Neural crest cell (in vitro differentiated cells): Measurements from ENCODE around the gene KIAA1328. TPM values are rescaled to one million over a fixed set of nuclear protein-coding genes. Genes with fewer than 3 reads are reported as not detected.

Source experiments
- DNase-seq: peaks from one replicate; pipeline ENCODE4 v3.0.0; 2021; ENCODE audit warnings: low read depth, mixed read lengths, low spot score
- H3K27ac Mint-ChIP-seq: one replicate; pipeline ENCODE4 v1.8.0; 2021; ENCODE audit warnings: mild to moderate bottlenecking, mixed read lengths; ENCODE audit not compliant: unreplicated experiment
- H3K27me3 Mint-ChIP-seq: 2 replicates; pipeline ENCODE4 v1.8.0; 2021; ENCODE audit warnings: low read depth, mild to moderate bottlenecking, mixed read lengths
- H3K36me3 Mint-ChIP-seq: 2 replicates; pipeline ENCODE4 v1.8.0; 2021; ENCODE audit warnings: low read depth, mild to moderate bottlenecking, mixed read lengths
- H3K4me1 Mint-ChIP-seq: 2 replicates; pipeline ENCODE4 v1.8.0; 2021; ENCODE audit warnings: mixed read lengths
- H3K4me3 Mint-ChIP-seq: one replicate; pipeline ENCODE4 v1.8.0; 2021; ENCODE audit warnings: mild to moderate bottlenecking, mixed read lengths
- H3K9me3 Mint-ChIP-seq: 2 replicates; pipeline ENCODE4 v1.8.0; 2021; ENCODE audit warnings: mixed read lengths
- long read RNA-seq: library from polyadenylated mRNA; unstranded; transcript quantifications from one replicate; pipeline ENCODE4 v2.0.0, GENCODE V29; 2020
- total RNA-seq: library from RNA; stranded (reverse); gene quantifications from 2 replicates; pipeline ENCODE4 v1.2.1, GENCODE V29; 2021
- TF ChIP-seq, protein P1 (sequence below): fragments of 200-600 bp; sonication (generic); conservative IDR thresholded peaks from 2 replicates; pipeline ENCODE4 v1.5.0; 2021; ENCODE audit warnings: antibody characterized with exemption, mild to moderate bottlenecking

The KIAA1328 gene
- 9.3 and 12.3 TPM in 2 replicates for total RNA-seq
- long read RNA-seq, full-length matches to known transcripts = 7 of 17 reads
- long read RNA-seq, partial matches to known transcripts = 2 of 17 reads
- long read RNA-seq, other reads (novel, unspliced or antisense) = 8 of 17 reads

DNA sequence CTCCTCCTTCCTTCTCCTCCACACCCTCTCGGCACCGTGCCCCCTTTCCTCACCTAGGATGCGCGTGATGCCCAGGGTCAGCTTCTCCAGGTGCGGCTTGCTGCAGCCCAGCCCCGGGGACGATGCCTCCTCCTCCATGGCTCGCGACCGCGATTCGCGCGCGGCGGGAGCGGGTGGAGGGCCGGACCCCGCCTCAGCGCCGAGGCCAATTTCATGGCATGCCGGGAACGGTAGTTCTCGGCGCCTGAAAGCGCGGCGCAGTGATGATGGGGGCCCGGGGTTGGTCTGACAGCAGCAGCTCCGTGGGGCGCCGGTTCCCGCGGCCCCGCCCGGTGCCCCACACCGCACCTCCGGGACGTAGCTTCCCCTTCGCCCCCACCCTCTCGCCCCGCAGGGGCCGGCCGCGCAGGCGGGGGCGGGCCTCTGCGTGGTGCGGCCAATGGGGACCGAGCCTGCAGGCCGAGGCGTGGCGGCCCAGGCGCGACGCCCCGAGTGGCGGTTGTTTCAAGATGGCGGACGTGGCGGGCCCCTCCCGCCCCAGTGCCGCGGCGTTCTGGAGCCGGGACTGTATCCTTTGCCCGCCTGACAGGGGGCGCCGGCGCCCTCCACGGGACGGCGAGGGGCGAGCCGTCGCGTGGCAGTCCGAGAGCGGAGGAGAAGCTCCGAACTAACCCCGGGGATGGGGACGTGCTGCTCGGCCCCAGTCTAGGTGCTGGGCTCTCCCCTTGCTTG is at the start of gene KIAA1328, which contains the start of gene TPGS2:
TSS of gene KIAA1328 (plus strand) at position 498 of the 732 bp plus-strand sequence. CDS start at position 510, 12 bp downstream.
TSS of gene TPGS2 (minus strand) at position 373 of the 732 bp plus-strand sequence. CDS start at position 138, 235 bp downstream.
- H3K4me1 Mint-ChIP-seq = peaks cover 46% of the 10 kb centered on the region
- H3K9me3 Mint-ChIP-seq = no peaks in the 10 kb centered on the region
- H3K4me3 Mint-ChIP-seq = peak within 1 kb of the TSS; percentile 98
- H3K27ac Mint-ChIP-seq = peak within 1 kb of the TSS; percentile 99
- peaks cover 12% of the 10 kb centered on the region for H3K36me3 Mint-ChIP-seq
- TF ChIP-seq, protein P1, sequence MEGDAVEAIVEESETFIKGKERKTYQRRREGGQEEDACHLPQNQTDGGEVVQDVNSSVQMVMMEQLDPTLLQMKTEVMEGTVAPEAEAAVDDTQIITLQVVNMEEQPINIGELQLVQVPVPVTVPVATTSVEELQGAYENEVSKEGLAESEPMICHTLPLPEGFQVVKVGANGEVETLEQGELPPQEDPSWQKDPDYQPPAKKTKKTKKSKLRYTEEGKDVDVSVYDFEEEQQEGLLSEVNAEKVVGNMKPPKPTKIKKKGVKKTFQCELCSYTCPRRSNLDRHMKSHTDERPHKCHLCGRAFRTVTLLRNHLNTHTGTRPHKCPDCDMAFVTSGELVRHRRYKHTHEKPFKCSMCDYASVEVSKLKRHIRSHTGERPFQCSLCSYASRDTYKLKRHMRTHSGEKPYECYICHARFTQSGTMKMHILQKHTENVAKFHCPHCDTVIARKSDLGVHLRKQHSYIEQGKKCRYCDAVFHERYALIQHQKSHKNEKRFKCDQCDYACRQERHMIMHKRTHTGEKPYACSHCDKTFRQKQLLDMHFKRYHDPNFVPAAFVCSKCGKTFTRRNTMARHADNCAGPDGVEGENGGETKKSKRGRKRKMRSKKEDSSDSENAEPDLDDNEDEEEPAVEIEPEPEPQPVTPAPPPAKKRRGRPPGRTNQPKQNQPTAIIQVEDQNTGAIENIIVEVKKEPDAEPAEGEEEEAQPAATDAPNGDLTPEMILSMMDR = peak; percentile 66
- no peaks in the 10 kb centered on the region for H3K27me3 Mint-ChIP-seq
- DNase-seq = peak; percentile 72

DNA sequence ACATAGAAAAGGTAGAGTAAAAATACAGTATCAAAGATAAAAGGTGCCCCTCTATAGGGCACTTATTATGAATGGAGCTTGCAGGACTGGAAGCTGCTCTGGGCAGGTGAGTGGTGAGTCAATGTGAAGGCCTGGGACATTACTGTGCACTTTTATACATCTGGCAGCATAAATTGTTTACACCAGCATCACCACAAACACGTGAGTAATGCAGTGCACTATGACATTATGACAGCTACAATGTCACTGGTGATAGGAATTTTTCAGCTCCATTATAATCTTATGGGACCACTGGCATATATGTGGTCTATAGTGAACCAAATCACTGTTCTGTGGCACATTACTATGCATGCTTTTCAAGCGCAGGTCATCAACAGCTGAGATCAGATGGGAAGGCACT is 48.2 kb upstream of the KIAA1328 start:
- no peak overlapping the region for H3K4me3 Mint-ChIP-seq
- H3K9me3 Mint-ChIP-seq = no peaks in the 10 kb centered on the region
- H3K27ac Mint-ChIP-seq = no peak overlapping the region

DNA sequence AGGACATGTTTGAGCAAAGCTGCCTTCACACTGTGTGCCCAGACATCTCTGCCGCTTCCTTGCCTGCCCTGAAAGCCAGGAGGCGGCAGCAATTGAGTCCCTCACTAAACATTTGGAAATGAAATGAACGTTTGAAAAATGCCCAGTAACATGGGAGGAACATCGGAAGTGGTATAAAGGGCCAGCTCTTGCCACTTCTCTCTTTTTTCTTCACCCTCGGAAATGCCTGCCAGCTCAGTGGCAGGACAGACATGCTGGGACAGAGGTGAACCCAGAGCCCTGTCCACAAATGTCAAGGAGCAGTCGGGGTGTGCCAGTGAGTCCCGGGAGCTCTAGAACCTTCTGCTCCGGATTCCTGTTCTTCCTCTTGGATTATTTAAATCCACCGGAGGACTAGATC is 46.2 kb upstream of the KIAA1328 start:
- H3K27ac Mint-ChIP-seq = peak overlapping the region; percentile 78
- no peaks in the 10 kb centered on the region for H3K27me3 Mint-ChIP-seq
- DNase-seq = no peak
- H3K4me3 Mint-ChIP-seq = no peak overlapping the region
- H3K36me3 Mint-ChIP-seq = peaks cover 10% of the 10 kb centered on the region
- no peaks in the 10 kb centered on the region for H3K4me1 Mint-ChIP-seq
- no peaks in the 10 kb centered on the region for H3K9me3 Mint-ChIP-seq
- TF ChIP-seq, protein P1 = no peak

More for the DNA sequence above, 48.2 kb upstream of the KIAA1328 start:
- Mint-ChIP-seq H3K36me3 (peaks cover 11% of the 10 kb centered on the region), H3K27me3 (no peaks in the 10 kb centered on the region), H3K4me1 (no peaks in the 10 kb centered on the region)
- DNase-seq = no peak
- TF ChIP-seq, protein P1 = no peak

DNA sequence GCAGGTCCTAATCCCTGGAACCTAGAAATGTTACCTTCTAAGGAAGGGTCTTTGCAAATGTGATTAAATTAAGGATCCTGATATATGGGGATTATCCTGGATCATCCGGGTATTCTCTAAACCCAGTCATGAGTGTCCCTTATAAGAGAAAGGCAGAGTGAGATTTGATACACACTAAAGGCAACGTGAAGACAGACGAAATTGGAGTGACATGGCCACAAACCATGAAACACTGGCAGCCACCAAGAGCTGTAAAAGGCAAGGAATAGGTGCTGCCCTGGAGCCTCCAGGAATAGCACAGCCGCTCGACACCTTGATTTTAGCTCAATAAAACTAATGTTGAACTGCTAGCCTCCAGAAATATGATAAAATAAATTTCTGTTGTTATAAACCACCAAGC is 45.1 kb upstream of the KIAA1328 start:
- TF ChIP-seq, protein P1 = no peak
- Mint-ChIP-seq H3K27ac (no peak overlapping the region), H3K9me3 (no peaks in the 10 kb centered on the region), H3K4me1 (no peaks in the 10 kb centered on the region), H3K4me3 (no peak overlapping the region), H3K36me3 (peaks cover 7% of the 10 kb centered on the region), H3K27me3 (no peaks in the 10 kb centered on the region)
- no peak for DNase-seq

DNA sequence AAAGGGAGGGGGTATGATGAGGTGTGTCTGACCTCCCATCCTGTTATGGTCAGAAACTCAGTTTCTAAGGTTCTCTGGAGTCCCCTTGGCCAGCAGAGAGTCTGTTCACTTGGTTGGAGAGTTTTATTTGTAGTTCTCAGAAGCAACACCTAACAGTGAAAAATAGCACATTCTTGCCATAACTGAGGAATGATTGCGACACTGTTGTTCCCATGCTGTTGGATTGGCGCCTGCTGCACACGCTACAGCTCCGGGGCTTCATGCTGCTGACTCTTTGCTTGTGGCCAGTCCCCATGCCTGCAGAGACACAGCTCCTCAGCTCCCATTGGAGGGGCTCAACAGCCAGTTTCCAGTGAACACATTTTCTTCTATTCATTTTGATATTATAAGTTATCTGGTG is 42.2 kb upstream of the KIAA1328 start:
- no peak for DNase-seq
- Mint-ChIP-seq H3K36me3 (peaks cover 24% of the 10 kb centered on the region), H3K4me1 (no peaks in the 10 kb centered on the region), H3K9me3 (peaks cover 4% of the 10 kb centered on the region), H3K27me3 (no peaks in the 10 kb centered on the region), H3K4me3 (no peak overlapping the region), H3K27ac (no peak overlapping the region)
- TF ChIP-seq, protein P1 = no peak
